GM18505 (cell line): ENCODE measurements around the gene PC.

Source experiments
- ATAC-seq: cut with Tn5 transposase; IDR thresholded peaks from one replicate; pipeline ENCODE4 v1.9.1; 2021; ENCODE audit not compliant: unreplicated experiment
- POLR2A ChIP-seq: IDR thresholded peaks from 4 replicates; pipeline ENCODE4 v1.6.1; 2011; ENCODE audit warnings: borderline replicate concordance; ENCODE audit not compliant: insufficient read depth, insufficient read length; ENCODE audit errors: extremely low read depth

Gene PC

GRCh38 chr11:66987924-66988637 lies 29.9 kb upstream of the PC start:
- no peak for ATAC-seq
- TF ChIP-seq POLR2A = no peak

GRCh38 chr11:66987158-66987620 lies 29.0 kb upstream of the PC start:
- no peak for ATAC-seq
- no peak for TF ChIP-seq POLR2A

GRCh38 chr11:66986178-66986545 lies 28.0 kb upstream of the PC start:
- no peak for TF ChIP-seq POLR2A

DNA sequence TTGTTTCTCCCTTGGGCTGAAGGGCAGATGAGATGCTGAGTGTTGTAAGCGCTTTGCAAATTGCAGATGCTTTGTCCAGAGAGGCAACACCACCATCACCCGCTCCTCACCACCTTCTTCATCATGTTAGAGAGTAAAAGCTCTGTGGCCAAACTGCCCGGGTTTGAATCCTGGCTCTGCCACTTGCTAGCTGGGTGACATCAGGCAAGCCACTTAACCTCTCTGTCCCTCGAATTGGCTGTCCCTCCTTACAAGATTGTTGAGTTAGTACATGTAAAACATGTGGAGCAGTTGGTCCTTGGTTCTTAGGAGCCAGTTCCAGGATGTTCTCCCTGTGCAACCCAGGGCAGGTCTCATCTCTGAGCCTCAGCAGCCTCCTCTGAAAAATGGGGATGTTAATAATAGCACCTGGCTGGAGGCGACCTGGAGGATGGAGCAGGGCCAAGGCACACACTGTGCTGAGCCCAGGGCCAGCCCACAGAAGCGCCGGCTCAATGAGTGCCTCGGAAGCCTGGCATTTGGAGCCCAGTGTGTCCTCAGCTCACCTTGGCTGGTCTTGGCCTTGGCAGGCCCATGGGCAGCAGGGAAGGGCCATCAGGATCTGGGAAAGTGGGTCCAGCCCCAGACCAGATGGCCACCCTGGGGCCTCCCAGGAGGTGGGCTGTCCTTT lies 27.5 kb upstream of the PC start:
- no peak for ATAC-seq
- no peak for TF ChIP-seq POLR2A

More at GRCh38 chr11:66986178-66986545, 28.0 kb upstream of the PC start:
- ATAC-seq = no peak

GRCh38 chr11:66983275-66983924 lies 25.2 kb upstream of the PC start:
- no peak for TF ChIP-seq POLR2A
- ATAC-seq = no peak

- no peak for ATAC-seq
- no peak for TF ChIP-seq POLR2A
Observed at GRCh38 chr11:66981976-66982578, 23.9 kb upstream of the PC start.

- no peak for TF ChIP-seq POLR2A
- ATAC-seq = no peak
Observed at GRCh38 chr11:66979336-66979980, 21.3 kb upstream of the PC start.

DNA sequence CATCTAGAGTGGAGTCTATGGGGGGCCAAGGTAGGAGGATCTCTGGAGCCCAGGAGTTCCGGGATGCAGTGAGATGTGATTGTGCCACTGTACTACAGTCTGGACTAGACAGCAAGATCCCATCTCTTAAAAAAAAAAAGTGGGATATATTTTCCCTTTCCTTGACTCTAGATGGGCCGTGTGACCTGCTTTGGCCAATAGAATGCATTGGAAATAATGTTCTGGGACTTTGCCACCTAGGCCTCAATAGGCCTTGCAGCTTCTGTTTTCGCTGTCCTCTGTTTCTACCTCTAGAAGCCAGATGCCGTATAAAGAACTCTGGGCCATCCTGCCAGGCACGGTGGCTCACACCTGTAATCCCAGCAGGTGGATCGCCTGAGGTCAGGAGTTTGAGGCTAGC lies 20.5 kb upstream of the PC start:
- TF ChIP-seq POLR2A = no peak
- ATAC-seq = no peak

- no peak for ATAC-seq
- no peak for TF ChIP-seq POLR2A
Observed at GRCh38 chr11:66978229-66978628, 20.0 kb upstream of the PC start.

- no peak for TF ChIP-seq POLR2A
- ATAC-seq = no peak
Observed at GRCh38 chr11:66976925-66977324, 18.7 kb upstream of the PC start.

- ATAC-seq = no peak
- TF ChIP-seq POLR2A = no peak
Observed at GRCh38 chr11:66976028-66976467, 17.9 kb upstream of the PC start.

GRCh38 chr11:66975405-66976027 lies 17.3 kb upstream of the PC start:
- TF ChIP-seq POLR2A = no peak
- ATAC-seq = no peak
